HCT116 (cell line): ENCODE measurements around the gene NOP53.

Experiments used
- CTCF ChIP-seq, 3 experiments: fragments of 200-600 bp in 1 of 3; sonication (generic) in 1 of 3; IDR thresholded peaks in 2 of 3; conservative IDR thresholded peaks in 1 of 3; 2 replicates each; pipeline ENCODE4 v1.5.1; 2012 to 2017; ENCODE audit warnings: low read depth in 2 of 3, low read length in 2 of 3, antibody characterized with exemption in 1 of 3, borderline replicate concordance in 1 of 3, control low read depth in 1 of 3, mild to moderate bottlenecking in 1 of 3, mixed read lengths in 1 of 3, mixed run types in 1 of 3, moderate library complexity in 1 of 3; ENCODE audit not compliant: insufficient read depth in 1 of 3
- EZH2 ChIP-seq: fragments of 200-600 bp; sonication (generic); IDR thresholded peaks from 2 replicates; pipeline ENCODE4 v1.6.1; 2017; ENCODE audit warnings: antibody characterized with exemption, mixed run types
- JUND ChIP-seq: IDR thresholded peaks from 2 replicates; pipeline ENCODE4 v1.6.1; 2012
- POLR2A ChIP-seq: IDR thresholded peaks from 2 replicates; pipeline ENCODE4 v1.7.0; 2011; ENCODE audit warnings: borderline replicate concordance; ENCODE audit not compliant: insufficient read depth, insufficient read length; ENCODE audit errors: extremely low read depth
- YY1 ChIP-seq: IDR thresholded peaks from 2 replicates; pipeline ENCODE4 v1.6.1; 2011; ENCODE audit warnings: low read length, low read depth, moderate library complexity, mild to moderate bottlenecking; ENCODE audit not compliant: insufficient replicate concordance; ENCODE audit errors: extremely low read depth
- ZFX ChIP-seq: fragments of 450-650 bp; IDR thresholded peaks from 2 replicates; pipeline ENCODE4 v1.6.1; 2017
- TF ChIP-seq, protein P1 (sequence below): IDR thresholded peaks from 2 replicates; pipeline ENCODE4 v1.6.1; 2012; ENCODE audit warnings: low read depth

GRCh38 chr19:47802521-47803043 lies 57.2 kb downstream of the NOP53 start:
- TF ChIP-seq ZFX: no peak
- TF ChIP-seq, protein P1, sequence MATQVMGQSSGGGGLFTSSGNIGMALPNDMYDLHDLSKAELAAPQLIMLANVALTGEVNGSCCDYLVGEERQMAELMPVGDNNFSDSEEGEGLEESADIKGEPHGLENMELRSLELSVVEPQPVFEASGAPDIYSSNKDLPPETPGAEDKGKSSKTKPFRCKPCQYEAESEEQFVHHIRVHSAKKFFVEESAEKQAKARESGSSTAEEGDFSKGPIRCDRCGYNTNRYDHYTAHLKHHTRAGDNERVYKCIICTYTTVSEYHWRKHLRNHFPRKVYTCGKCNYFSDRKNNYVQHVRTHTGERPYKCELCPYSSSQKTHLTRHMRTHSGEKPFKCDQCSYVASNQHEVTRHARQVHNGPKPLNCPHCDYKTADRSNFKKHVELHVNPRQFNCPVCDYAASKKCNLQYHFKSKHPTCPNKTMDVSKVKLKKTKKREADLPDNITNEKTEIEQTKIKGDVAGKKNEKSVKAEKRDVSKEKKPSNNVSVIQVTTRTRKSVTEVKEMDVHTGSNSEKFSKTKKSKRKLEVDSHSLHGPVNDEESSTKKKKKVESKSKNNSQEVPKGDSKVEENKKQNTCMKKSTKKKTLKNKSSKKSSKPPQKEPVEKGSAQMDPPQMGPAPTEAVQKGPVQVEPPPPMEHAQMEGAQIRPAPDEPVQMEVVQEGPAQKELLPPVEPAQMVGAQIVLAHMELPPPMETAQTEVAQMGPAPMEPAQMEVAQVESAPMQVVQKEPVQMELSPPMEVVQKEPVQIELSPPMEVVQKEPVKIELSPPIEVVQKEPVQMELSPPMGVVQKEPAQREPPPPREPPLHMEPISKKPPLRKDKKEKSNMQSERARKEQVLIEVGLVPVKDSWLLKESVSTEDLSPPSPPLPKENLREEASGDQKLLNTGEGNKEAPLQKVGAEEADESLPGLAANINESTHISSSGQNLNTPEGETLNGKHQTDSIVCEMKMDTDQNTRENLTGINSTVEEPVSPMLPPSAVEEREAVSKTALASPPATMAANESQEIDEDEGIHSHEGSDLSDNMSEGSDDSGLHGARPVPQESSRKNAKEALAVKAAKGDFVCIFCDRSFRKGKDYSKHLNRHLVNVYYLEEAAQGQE: no peak
- TF ChIP-seq JUND: no peak
- TF ChIP-seq CTCF (IDR thresholded peaks at IDR 0.05 in 2 of 3, conservative IDR thresholded peaks at IDR 0.05 in 1 of 3; ENCODE audit: borderline replicate concordance in 1 of 3, insufficient read depth in 1 of 3, low read depth in 2 of 3, low read length in 2 of 3): no peak
- no peak for TF ChIP-seq YY1
- no peak for TF ChIP-seq EZH2
- TF ChIP-seq POLR2A: no peak
